Thoracic aorta (tissue), 2 donors: Measurements from ENCODE around the gene SLIRP. TPM values are rescaled to one million over a fixed set of nuclear protein-coding genes. Genes with fewer than 3 reads are reported as not detected.
"Not testable (repeated sequence)": the region's sequence is repeated elsewhere in the genome, so short reads cannot be mapped to it uniquely, and the experiment has no call there.

Experiments
- ATAC-seq: fragments of 150-250 bp; one replicate; pipeline ENCODE4 v1.8.0; 2017; ENCODE audit warnings: low read depth; ENCODE audit not compliant: insufficient number of reproducible peaks, low FRiP score
- DNase-seq: peaks from one replicate; pipeline ENCODE4 v3.0.0-alpha.2; 2020; ENCODE audit warnings: low spot score
- H3K27ac ChIP-seq, 2 donors: fragments of 200-600 bp; sonication (generic); 1 replicate in 1 of 2; 2 replicates in 1 of 2; pipeline ENCODE4 v1.5.1; 2016; ENCODE audit warnings: mild to moderate bottlenecking in 2 of 2, moderate library complexity in 2 of 2
- H3K27me3 ChIP-seq: fragments of 200-600 bp; sonication (generic); replicated peaks from 2 replicates; pipeline ENCODE4 v1.6.0; 2016; ENCODE audit warnings: mild to moderate bottlenecking; ENCODE audit not compliant: insufficient read depth
- H3K36me3 ChIP-seq: fragments of 200-600 bp; sonication (generic); one replicate; pipeline ENCODE4 v1.5.1; 2016
- H3K4me1 ChIP-seq, 2 donors: fragments of 200-600 bp; sonication (generic); 1 replicate in 1 of 2; 2 replicates in 1 of 2; pipeline versions ENCODE4 v1.5.1 to v1.6.0; 2016; ENCODE audit warnings: low read depth in 2 of 2, mild to moderate bottlenecking in 1 of 2; ENCODE audit not compliant: control insufficient read depth in 1 of 2
- H3K4me3 ChIP-seq: fragments of 200-600 bp; sonication (generic); 2 replicates; pipeline ENCODE4 v1.5.1; 2016; ENCODE audit warnings: mild to moderate bottlenecking
- H3K9me3 ChIP-seq: fragments of 200-600 bp; sonication (generic); 2 replicates; pipeline ENCODE4 v1.5.1; 2016
- CTCF ChIP-seq: fragments of 200-600 bp; sonication (generic); IDR thresholded peaks from one replicate; pipeline ENCODE4 v1.5.1; 2019; ENCODE audit warnings: antibody characterized with exemption
- total RNA-seq, 2 donors: library from RNA; depleted of rRNA; stranded (reverse); fragments of >200 nt; gene quantifications; one replicate each; pipeline versions ENCODE4 v1.1.0 to v1.2.3, GENCODE V29; 2016

Gene SLIRP
- total RNA-seq, 2 donors from 2014 or later, result 260 to 347 TPM

DNA sequence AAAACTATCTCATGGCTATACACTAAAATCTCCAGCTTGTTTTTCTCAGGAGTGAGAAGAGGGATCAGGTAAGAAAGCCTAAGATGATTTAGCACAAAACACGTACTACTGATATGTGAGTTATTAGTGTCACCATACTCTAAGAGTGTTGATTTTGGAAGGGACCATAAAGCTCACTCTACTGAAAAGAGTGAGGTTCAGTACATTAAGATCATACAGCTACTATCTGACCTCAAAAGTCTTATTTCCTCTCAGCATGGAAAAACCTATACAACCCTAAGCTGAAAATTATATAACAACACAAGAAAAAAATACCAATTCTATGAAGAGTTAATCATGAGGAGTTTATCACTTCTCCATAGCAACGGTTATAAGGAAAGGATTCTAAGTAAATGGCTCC, 33.5 kb downstream of the SLIRP start:
- H3K9me3 ChIP-seq, result no peaks in the 10 kb centered on the region
- peaks cover 25% of the 10 kb centered on the region for H3K36me3 ChIP-seq
- H3K27ac ChIP-seq, result no peak overlapping the region
- no peak for ATAC-seq
- H3K4me3 ChIP-seq, result no peak overlapping the region
- TF ChIP-seq CTCF, result no peak
- H3K27me3 ChIP-seq, result no peaks in the 10 kb centered on the region
- H3K4me1 ChIP-seq, result peaks cover 0 to 13% of the 10 kb centered on the region in 2 donors
- DNase-seq, result no peak

DNA sequence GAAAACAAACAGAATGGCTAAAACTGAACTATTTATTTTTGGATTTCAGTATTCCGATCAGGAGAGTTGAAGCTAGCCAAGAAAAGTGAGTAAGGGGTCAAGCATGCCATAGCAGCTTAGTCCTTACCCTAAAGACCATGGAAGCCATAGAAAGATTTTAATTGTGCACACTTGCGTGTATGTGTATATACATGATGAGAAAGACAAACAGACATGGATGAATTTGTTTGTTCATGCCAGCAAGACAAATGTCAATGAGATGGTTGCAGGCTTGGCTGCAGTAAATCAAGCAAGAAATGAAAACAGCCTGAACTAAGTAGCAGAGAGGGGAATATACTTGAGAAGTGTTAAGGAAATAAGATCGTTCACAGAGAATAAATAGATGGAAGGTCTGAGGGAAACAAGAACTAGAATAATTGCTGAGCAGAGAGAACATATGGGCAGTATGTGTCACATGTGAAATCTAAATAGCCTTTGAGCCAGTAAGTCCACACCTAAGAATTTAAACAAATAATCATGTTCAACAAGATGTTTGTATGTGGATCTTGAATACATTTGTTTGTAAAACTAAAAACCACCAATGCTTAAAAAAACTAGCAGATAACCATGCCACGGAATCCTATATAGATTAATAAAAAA, 38.3 kb downstream of the SLIRP start:
- no peak for DNase-seq
- Histone ChIP-seq H3K36me3 (peaks cover 27% of the 10 kb centered on the region), H3K4me1 (peaks cover 0 to 13% of the 10 kb centered on the region in 2 donors), H3K9me3 (no peaks in the 10 kb centered on the region), H3K4me3 (no peak overlapping the region), H3K27me3 (no peaks in the 10 kb centered on the region), H3K27ac (no peak overlapping the region)
- ATAC-seq, result no peak
- TF ChIP-seq CTCF, result no peak

- H3K4me3 ChIP-seq, ATAC-seq, H3K27ac ChIP-seq, DNase-seq, H3K9me3 ChIP-seq, H3K27me3 ChIP-seq: not testable (repeated sequence)
- H3K36me3 ChIP-seq, result peaks cover 27% of the 10 kb centered on the region
- H3K4me1 ChIP-seq, result peaks cover 0 to 13% of the 10 kb centered on the region in 2 donors
Measured at GRCh38 chr14:77747425-77747824, 39.5 kb downstream of the SLIRP start.

GRCh38 chr14:77752266-77752665, 44.4 kb downstream of the SLIRP start:
- H3K4me1 ChIP-seq, result peaks cover 4 to 9% of the 10 kb centered on the region in 2 donors
- no peak for DNase-seq
- H3K27me3 ChIP-seq, result no peaks in the 10 kb centered on the region
- TF ChIP-seq CTCF, result no peak
- H3K36me3 ChIP-seq, result peaks cover 35% of the 10 kb centered on the region
- no peaks in the 10 kb centered on the region for H3K9me3 ChIP-seq
- H3K4me3 ChIP-seq, result no peak overlapping the region
- no peak overlapping the region for H3K27ac ChIP-seq
- no peak for ATAC-seq

DNA sequence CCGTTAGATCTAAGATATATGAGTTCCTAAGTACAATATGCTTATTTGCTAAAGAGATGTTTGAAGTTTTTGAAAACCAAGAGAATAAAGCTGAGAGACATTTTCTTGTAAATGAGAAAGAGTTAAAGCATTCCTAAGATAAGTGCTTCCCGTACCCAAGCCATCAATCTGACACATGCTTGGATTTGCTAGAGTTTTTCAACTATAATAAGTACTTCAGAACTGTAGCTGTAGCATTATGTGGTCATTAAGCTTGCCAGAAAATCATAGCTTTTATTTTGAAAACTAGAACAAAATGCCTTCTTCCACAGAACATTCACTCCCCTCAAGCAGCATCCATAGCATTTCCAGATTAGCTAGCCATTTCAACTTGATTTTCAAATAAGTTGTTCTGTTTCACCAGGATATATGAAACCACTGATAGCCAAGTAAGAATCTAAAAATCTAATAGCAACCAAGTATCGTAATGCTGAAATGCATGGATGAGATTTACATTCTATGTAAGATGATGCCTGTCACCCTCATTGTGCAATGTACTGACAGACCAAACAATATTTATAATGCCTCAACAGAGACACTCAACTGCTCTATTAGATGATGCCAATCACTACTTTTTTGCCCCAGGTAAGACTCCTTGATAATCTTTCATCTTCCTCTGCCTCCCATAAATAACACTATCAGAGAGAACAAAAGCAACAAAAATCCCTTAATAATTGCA, 45.1 kb downstream of the SLIRP start:
- Histone ChIP-seq H3K9me3 (no peaks in the 10 kb centered on the region), H3K27me3 (no peaks in the 10 kb centered on the region), H3K4me3 (no peak overlapping the region), H3K27ac (no peak overlapping the region), H3K36me3 (peaks cover 31% of the 10 kb centered on the region), H3K4me1 (peaks cover 5 to 9% of the 10 kb centered on the region in 2 donors)
- TF ChIP-seq CTCF, result no peak
- ATAC-seq (no peak), DNase-seq (no peak)
